Nucleus accumbens (tissue), 56 donors: ENCODE results near the gene CETN3.
"Not testable (repeated sequence)": the region's sequence is repeated elsewhere in the genome, so short reads cannot be mapped to it uniquely, and the experiment has no call there.

Experiments
- DNase-seq, 56 donors: peaks; one replicate each; lab custom pipeline; 2025; lab: John Stamatoyannopoulos, UW

CETN3 gene

GRCh38 chr5:90384389-90384788, 25.2 kb downstream of the CETN3 start:
- DNase-seq: no peak

DNA sequence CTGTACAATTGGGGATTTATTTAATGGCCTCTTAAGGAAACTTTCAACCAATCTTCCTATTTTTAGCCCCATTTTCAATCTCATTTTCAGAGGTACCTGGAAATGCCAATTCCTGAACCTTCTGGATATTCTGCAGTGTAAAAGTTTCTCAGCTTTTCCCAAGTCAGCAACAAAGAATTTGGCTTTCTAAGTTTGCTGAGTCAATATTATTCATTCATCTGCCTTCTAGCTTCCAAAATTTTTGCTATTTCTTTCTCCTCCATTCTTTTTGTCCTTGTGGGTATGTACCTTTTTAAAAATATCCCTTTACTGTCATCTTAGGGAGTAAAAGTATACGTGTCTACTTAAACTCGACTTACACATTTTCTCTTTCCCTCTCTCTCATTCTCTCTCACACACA, 25.7 kb downstream of the CETN3 start:
- DNase-seq: no peak

DNA sequence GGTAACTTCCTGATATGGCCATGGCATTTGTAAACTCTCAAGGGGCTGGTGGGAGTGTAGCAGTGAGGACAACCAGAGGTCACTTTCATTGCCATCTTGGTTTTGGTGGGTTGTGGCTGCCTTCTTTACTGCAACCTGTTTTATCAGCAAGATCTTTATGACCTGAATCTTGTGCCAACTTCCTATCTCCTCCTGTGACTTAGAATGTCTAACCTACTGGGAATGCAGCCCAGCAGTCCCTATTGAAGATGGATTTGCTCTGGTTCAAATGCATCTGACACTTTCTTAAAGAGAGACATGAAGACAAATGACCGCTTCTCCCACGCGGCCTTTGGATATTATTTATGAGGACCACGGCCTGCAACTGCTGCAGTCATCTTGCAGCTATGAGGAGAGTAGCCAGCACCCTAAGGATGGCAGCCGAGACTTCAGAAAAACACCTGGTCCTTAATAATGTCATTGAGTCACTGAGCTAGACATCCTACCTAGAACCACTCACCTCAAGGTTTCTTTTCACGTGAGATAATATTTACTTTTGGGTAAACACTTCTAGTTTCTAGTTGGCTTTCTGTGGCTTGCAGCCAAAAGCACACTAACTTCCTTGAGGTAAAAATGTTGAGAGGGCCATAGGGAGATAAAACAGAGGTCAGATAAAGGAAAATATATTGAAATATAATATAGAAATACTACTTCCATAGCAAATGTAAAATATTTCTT, 28.2 kb downstream of the CETN3 start:
- DNase-seq: no peak

DNA sequence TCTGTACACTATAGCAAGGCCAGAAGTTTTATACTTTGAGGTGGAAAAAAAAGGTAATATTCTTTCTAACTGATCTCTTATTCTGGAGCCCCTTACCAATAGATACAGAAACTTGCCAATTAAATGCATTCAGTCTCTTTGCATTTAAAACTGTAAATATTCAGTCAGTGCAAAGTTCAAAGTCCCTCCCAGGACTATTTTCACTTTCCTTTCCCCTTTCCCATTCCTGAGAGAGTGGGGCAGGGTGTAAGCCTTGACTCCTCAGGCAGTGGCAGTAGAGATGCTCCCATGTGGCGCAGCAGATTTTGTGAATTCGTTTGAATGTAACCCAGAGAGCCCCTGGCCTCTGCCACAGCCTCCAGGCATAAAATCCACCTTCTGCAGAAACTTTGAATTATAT, 29.9 kb downstream of the CETN3 start:
- DNase-seq: no peak

- DNase-seq: no peak
These were observed 30.8 kb downstream of the CETN3 start for GRCh38 chr5:90378752-90379151.

DNA sequence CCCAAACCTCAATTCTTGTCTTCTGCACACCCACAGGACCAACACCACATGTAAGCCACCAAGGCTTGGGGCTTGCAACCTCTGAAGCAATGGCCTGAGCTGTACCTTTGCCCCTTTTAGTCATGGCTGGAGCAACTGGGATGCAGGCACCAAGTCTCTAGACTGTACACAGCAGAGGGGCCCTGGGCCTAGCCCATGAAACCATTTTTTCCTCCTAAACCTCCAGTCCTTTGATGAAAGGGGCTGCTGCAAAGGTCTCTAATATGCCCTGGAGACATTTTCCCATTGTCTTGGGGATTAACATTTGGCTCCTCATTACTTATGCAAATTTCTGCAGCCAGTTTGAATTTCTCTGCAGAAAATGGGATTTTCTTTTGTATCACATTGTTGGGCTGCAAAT, 38.3 kb downstream of the CETN3 start:
- not testable (repeated sequence) for DNase-seq

GRCh38 chr5:90368454-90369246, 40.9 kb downstream of the CETN3 start:
- no peak for DNase-seq

- DNase-seq: no peak
These were observed 41.7 kb downstream of the CETN3 start for GRCh38 chr5:90367879-90368278.

- DNase-seq: no peak
These were observed 42.6 kb downstream of the CETN3 start for GRCh38 chr5:90366948-90367347.

DNA sequence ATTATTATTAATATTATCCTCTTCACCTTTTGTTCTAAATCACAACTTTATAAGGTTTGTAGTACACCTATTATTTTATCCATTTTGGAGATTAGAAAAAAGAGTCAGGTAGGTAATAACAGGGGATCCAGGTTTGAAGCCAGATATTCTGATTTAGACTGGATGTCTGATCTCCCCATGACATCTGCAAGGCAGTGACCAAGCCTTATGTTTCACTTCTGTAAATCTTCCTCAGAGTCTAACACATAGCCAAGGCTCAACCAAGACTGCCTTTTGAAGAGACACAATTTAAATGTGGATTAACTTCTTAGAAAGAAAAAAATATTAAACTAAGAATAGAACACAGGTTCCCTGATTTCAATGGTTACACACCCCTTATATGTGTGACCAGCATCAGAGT, 44.2 kb downstream of the CETN3 start:
- no peak for DNase-seq

DNA sequence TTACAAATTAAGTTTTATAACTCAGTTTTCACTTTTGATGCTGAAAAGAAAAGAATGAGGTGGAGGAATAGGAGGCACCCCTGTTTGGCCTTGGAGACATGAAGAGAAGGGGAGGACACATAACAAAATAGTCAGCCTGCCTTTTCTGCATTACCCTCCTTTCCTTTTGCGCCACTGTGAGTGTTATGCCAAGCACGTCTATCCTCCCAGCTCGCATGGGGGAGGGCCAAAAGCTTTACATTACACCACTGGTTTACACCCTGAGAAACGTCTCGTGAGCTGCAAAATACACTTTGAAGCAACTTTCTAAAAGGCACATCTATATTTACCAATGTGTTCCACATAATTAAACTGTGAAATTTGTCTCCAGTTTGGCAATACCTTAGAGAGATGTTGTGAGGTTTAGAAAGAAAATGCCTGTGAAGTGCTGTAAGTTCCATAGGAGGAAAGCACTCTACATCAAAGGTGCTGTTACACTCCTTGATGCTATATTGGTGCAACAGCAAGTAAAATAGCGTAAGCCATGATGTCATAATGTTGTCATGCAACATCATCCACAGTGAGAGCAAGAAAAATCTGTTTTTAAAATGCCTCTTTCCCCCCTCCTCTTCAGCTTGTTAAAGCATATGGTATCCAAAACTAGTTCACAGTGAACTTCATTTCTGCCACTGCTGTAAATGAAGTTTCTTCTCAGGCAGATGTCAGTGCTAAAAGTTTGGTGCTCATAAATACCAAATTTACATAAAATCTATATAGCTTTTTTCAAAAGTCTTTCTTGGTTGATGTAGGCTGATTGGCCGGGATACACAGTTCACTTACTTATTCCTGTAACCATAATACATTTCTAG, 50.3 kb downstream of the CETN3 start:
- no peak for DNase-seq

DNA sequence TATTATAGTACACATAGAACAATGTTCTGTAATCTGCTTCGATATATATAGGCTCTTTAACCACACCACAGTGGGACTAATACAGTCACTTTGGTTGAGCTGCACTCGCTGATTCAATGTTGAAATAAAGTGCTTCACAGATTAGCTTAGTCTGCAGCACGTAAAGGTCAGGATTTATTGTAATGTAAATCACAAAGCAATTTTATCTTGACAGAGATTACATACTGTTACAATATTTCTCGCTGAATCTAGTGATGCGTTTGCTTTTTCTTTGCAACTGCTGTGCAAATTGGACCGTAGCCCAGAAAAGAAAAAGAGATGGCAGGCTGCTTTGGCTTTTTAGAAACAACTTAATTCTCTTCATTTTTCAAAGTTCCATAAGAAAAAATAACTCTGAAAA, 52.9 kb downstream of the CETN3 start:
- peak in 1 of 56 donors; percentile 27 for DNase-seq

DNA sequence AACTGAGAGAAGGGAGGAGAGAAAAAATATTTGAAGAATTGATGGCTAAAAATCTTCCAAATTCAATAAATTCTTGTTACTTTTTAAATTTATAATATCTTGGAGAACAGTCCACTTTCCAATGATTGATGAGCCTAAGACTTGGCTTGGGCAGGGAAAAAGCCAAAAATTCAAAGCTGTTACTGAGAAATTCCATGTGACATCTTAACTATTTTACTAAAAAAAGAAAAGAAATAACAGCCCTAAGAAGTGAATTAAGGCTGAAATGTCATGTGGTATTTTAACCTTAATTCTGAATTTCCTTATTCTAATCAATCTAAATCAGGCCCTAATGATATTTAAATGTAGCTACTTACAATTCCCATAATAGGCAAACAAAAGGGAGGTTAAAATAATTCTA, 53.4 kb downstream of the CETN3 start:
- DNase-seq: no peak

DNA sequence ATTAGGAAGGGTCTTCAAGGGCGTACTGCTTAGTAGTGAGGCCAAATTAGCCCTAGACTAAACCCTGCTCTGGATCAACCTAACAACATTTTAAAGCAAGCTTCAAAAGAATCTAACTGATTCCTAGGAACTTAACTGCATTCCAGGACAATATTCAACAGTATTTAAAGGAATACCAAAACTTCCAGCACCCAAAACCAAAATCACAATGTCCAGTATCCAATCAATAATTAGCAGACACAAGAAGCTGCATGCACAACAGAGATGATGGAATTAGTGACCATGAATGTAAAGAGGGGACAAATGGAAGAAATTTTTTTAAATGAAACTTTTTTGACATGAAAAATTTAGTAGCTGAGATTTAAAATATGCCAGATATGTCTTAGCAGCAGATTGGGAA, 53.9 kb downstream of the CETN3 start:
- no peak for DNase-seq

GRCh38 chr5:90353254-90353653, 56.3 kb downstream of the CETN3 start:
- no peak for DNase-seq

DNA sequence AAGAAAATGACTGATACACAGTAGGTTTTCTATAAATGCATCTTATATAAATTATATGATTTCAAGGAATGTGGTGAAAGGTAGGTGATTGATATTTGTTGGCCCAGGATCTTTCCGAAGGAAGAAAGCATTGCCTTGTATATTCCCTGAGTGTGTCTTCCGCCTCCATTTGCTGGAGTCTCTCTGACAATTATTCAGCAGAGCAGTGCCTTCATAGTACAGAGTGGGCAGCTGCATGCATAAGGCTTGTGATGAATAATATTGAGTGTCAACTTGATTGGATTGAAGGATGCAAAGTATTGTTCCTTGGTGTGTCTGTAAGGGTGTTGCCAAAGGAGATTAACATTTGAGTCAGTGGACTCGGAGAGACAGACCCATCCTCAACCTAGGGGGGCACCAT, 58.5 kb downstream of the CETN3 start:
- peak in 3 of 56 donors; percentile 8 to 15 (median 13) for DNase-seq

GRCh38 chr5:90347462-90347861, 62.1 kb downstream of the CETN3 start:
- no peak for DNase-seq

DNA sequence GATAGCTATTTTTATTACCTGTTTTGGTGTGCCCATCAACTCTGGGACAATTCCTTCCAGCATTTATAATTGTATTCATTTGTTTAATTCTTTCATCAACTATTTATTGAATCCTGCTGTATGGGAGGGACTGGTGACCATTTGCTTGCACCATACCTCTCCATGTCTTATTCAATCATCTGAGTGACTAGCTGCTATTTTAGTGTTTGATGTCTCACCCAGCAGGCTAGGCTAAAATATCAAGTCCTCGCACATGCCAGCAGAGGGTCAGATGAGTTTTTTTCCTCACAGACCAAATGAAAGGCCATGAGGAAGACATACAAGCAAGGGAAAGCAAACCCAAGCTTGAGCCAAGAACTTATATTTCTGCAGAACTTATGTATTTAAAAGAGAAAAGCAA, 63.9 kb downstream of the CETN3 start:
- DNase-seq: no peak

- DNase-seq: no peak
These were observed 64.9 kb downstream of the CETN3 start for GRCh38 chr5:90344689-90345088.

- not testable (repeated sequence) for DNase-seq
These were observed 65.8 kb downstream of the CETN3 start for GRCh38 chr5:90343731-90344130.

DNA sequence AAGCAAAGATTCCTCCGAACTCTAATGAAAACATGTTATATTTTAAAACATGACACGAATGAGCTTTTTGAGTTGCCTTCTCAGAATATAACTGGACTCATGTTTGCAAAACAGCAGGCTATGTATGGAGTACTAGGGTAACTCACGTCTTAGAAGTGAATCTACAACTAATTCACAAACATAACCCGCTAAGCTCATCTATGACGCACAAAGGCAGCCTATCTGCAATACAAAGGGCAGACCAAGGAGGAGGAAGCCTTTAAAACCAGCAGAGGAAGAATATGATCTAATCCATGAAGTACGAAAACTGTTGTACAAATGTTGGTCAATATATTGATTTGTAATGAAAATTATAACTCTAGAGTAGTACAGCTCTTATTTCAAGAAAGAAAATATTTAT, 67.0 kb downstream of the CETN3 start:
- DNase-seq: no peak
